K562 (cell line): Measurements from ENCODE around the gene ATF4. TPM values are rescaled to one million over a fixed set of nuclear protein-coding genes. Genes with fewer than 3 reads are reported as not detected.
A peak's percentile ranks its signal among the peaks of the same experiment; 100 is the strongest.

Source experiments
- ADNP ChIP-seq: fragments of 200-800 bp; sonication (Bioruptor generic); IDR thresholded peaks from 2 replicates; pipeline ENCODE4 v1.6.1; 2016; ENCODE audit warnings: missing genetic modification characterization, missing compliant biosample characterization
- CAMTA2 ChIP-seq: fragments of 250-450 bp; sonication (Bioruptor Pico); conservative IDR thresholded peaks from 2 replicates; pipeline ENCODE4 v1.5.1; 2022
- CCNT2 ChIP-seq: IDR thresholded peaks from 2 replicates; pipeline ENCODE4 v1.6.1; 2011; ENCODE audit warnings: borderline replicate concordance, low read depth, mild to moderate bottlenecking, moderate library complexity, mixed read lengths, low read length; ENCODE audit not compliant: insufficient read length; ENCODE audit errors: extremely low read depth
- CREM ChIP-seq: IDR thresholded peaks from 2 replicates; pipeline ENCODE4 v1.6.1; 2014; ENCODE audit warnings: antibody characterized with exemption, low read depth
- ELF2 ChIP-seq: fragments of 250-450 bp; sonication (Bioruptor Pico); IDR thresholded peaks from 2 replicates; pipeline ENCODE4 v1.5.0; 2021; ENCODE audit warnings: mild to moderate bottlenecking
- FIP1L1 ChIP-seq: fragments of 200-400 bp; formaldehyde crosslinking; IDR thresholded peaks from 2 replicates; pipeline ENCODE4 v1.6.1; 2018; ENCODE audit warnings: mild to moderate bottlenecking, low read depth, low read length; ENCODE audit not compliant: poor library complexity, severe bottlenecking
- FOXK1 ChIP-seq: sonication (generic); formaldehyde crosslinking; IDR thresholded peaks from 2 replicates; pipeline ENCODE4 v1.8.0; 2022; ENCODE audit warnings: missing genetic modification reagents, mild to moderate bottlenecking, borderline replicate concordance
- HNRNPK ChIP-seq: fragments of 200-400 bp; formaldehyde crosslinking; IDR thresholded peaks from one replicate; pipeline ENCODE4 v1.6.1; 2018; ENCODE audit warnings: mild to moderate bottlenecking, low read depth, low read length; ENCODE audit not compliant: poor library complexity, severe bottlenecking
- NBN ChIP-seq: fragments of 450-650 bp; IDR thresholded peaks from 2 replicates; pipeline ENCODE4 v1.6.1; 2016; ENCODE audit warnings: low read depth, mild to moderate bottlenecking
- NFXL1 ChIP-seq: fragments of 450-650 bp; formaldehyde crosslinking; IDR thresholded peaks from 2 replicates; pipeline ENCODE4 v1.4.0; 2021; ENCODE audit warnings: mild to moderate bottlenecking
- POLR2B ChIP-seq: fragments of 450-650 bp; IDR thresholded peaks from 2 replicates; pipeline ENCODE4 v1.6.1; 2018; ENCODE audit warnings: low read depth; ENCODE audit not compliant: partially characterized antibody
- PPARD ChIP-seq: fragments of 250-450 bp; sonication (Bioruptor Pico); IDR thresholded peaks from 2 replicates; pipeline ENCODE4 v1.8.0; 2022; ENCODE audit warnings: inconsistent platforms, mild to moderate bottlenecking, moderate library complexity
- RHOXF2B ChIP-seq: fragments of 250-450 bp; sonication (Bioruptor Pico); conservative IDR thresholded peaks from 2 replicates; pipeline ENCODE4 v1.5.1; 2021
- SETDB1 ChIP-seq: IDR thresholded peaks from one replicate; pipeline ENCODE4 v1.6.1; 2012; ENCODE audit warnings: low read length, control low read depth, inconsistent platforms
- SRSF3 ChIP-seq: fragments of 200-400 bp; formaldehyde crosslinking; IDR thresholded peaks from 2 replicates; pipeline ENCODE4 v1.6.1; 2016; ENCODE audit warnings: mild to moderate bottlenecking, low read length, moderate library complexity; ENCODE audit not compliant: insufficient read depth
- TARDBP ChIP-seq: fragments of 450-650 bp; IDR thresholded peaks from 2 replicates; pipeline ENCODE4 v1.6.1; 2016
- ZNF174 ChIP-seq: fragments of 250-450 bp; sonication (Bioruptor Pico); IDR thresholded peaks from 2 replicates; pipeline ENCODE4 v1.4.0; 2020; ENCODE audit warnings: mild to moderate bottlenecking
- ZNF57 ChIP-seq: fragments of 450-650 bp; formaldehyde crosslinking; IDR thresholded peaks from 2 replicates; pipeline ENCODE4 v1.4.0; 2020; ENCODE audit warnings: mild to moderate bottlenecking, moderate library complexity
- ZSCAN29 ChIP-seq: fragments of 450-650 bp; IDR thresholded peaks from 2 replicates; pipeline ENCODE4 v1.6.1; 2017
- polyA plus RNA-seq, 8 experiments: library from polyadenylated mRNA; depleted of rRNA in 4 of 8; stranded (reverse) in 5 of 8; unstranded in 3 of 8; fragments of >200 nt; fragmentation: Nextera tagmentation in 2 of 8; fragmentation: Illumina TruSeq in 1 of 8; extraction: Ambion mirVana in 2 of 8; extraction: Trizol in 1 of 8; gene quantifications; 2 replicates each; pipeline versions ENCODE4 v1.2.1 to v1.2.3, GENCODE V29; 2011 to 2014; ENCODE audit warnings: inconsistent platforms in 1 of 8, missing spikeins in 1 of 8
- total RNA-seq, 7 experiments: library from RNA; depleted of rRNA in 6 of 7; stranded (reverse); fragments of >200 nt in 6 of 7; fragmentation: Illumina TruSeq in 2 of 7; extraction: Trizol in 2 of 7; gene quantifications; 2 replicates each; pipeline versions ENCODE4 v1.2.1 to v1.2.3, GENCODE V29; 2011 to 2021; ENCODE audit warnings: low replicate concordance in 1 of 7
- TF ChIP-seq, protein P1 (sequence below): sonication (generic); formaldehyde crosslinking; IDR thresholded peaks from 2 replicates; pipeline ENCODE4 v1.9.0; 2022; ENCODE audit warnings: mild to moderate bottlenecking, missing genetic modification reagents
- TF ChIP-seq, protein P2 (sequence below), 2 experiments: fragments of 450-650 bp; conservative IDR thresholded peaks; 2 replicates each; pipeline ENCODE4 v1.6.1; 2017; ENCODE audit warnings: mild to moderate bottlenecking in 2 of 2, moderate library complexity in 2 of 2
- TF ChIP-seq, protein P3 (sequence below): fragments of 250-450 bp; sonication (Bioruptor Pico); IDR thresholded peaks from 2 replicates; pipeline ENCODE4 v1.8.0; 2021; ENCODE audit warnings: moderate library complexity, mild to moderate bottlenecking, inconsistent platforms
- TF ChIP-seq, protein P4 (sequence below): fragments of 450-650 bp; formaldehyde crosslinking; IDR thresholded peaks from 2 replicates; pipeline ENCODE4 v1.4.0; 2022; ENCODE audit warnings: missing genetic modification characterization
- TF ChIP-seq, protein P5 (sequence below), 2 experiments: IDR thresholded peaks; 2 replicates each; pipeline ENCODE4 v1.6.1; 2012; ENCODE audit warnings: improper control_type of control experiment in 2 of 2, low read depth in 2 of 2, low read length in 2 of 2, borderline replicate concordance in 1 of 2

The ATF4 gene
- total and polyA plus RNA-seq, 9 of the 15 experiments (the other 6 are each of a cell fraction or from before 2014, with no cell fraction given), result 93.1 to 723 (median 355) TPM

DNA sequence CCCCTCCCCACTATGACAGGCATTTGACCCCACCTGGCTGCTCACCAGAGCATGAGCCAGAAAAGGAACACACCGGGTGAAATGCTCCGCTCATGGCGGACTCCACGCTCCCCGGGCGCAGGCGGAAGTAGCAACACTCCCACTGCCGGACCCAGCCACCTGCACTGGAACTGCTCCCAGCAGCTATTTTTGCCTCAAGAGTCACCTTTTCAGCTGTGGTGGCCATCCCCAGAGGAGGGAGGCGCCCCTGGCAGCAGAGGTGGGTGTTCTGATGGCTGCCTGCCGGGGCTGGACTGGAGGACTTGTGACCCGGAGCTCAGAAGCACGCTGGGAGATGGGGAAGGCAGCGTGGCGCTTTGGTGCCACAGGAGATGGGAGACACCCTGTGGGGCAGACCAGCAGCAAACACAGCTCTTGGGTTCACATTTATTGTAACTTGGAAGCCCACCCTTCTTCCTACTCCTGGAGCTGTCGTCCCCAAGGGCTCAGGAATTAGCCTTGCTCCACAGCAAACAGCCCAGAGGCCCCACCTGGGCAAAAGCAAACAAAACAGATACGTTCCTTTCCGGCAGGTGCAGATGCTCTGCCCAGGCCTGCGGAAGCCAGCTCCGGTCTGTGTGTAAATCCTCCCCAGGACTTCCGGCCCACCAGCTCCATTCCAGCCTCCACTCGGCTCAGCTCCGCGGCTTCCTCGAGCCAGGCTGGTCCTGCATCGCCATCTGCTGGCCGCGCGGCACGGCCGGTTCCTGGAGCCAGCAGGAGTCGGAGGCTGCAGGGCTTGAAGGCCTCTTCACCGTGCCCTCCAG, 8.5 kb downstream of the ATF4 start (continued):
- TF ChIP-seq NBN (no peak), SRSF3 (no peak), RHOXF2B (no peak), CAMTA2 (no peak), FOXK1 (CRISPR knock-in tag) (no peak), TARDBP (no peak), PPARD (CRISPR knock-in tag) (no peak), ZNF174 (CRISPR knock-in tag) (no peak), NFXL1 (CRISPR knock-in tag) (no peak), ELF2 (no peak), HNRNPK (no peak), FIP1L1 (peak; percentile 95), ZSCAN29 (peak; percentile 73; the same call in 1 of the 2 replicates), ADNP (no peak), POLR2B (no peak), SETDB1 (no peak), CCNT2 (no peak), ZNF57 (CRISPR knock-in tag) (no peak), CREM (peak; percentile 75)
- TF ChIP-seq, protein P1, sequence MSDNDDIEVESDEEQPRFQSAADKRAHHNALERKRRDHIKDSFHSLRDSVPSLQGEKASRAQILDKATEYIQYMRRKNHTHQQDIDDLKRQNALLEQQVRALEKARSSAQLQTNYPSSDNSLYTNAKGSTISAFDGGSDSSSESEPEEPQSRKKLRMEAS (CRISPR knock-in tag), result 0 out of 2 replicates have a peak, but pooled peaks have one; percentile 30
- TF ChIP-seq, protein P2, sequence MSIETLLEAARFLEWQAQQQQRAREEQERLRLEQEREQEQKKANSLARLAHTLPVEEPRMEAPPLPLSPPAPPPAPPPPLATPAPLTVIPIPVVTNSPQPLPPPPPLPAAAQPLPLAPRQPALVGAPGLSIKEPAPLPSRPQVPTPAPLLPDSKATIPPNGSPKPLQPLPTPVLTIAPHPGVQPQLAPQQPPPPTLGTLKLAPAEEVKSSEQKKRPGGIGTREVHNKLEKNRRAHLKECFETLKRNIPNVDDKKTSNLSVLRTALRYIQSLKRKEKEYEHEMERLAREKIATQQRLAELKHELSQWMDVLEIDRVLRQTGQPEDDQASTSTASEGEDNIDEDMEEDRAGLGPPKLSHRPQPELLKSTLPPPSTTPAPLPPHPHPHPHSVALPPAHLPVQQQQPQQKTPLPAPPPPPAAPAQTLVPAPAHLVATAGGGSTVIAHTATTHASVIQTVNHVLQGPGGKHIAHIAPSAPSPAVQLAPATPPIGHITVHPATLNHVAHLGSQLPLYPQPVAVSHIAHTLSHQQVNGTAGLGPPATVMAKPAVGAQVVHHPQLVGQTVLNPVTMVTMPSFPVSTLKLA (conservative IDR thresholded peaks at IDR 0.05), result peak in 1 of 2 experiments; percentile 45; a peak in 1 of 4 replicates
- TF ChIP-seq, protein P3, sequence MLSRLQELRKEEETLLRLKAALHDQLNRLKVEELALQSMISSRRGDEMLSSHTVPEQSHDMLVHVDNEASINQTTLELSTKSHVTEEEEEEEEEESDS (CRISPR knock-in tag), result no peak
- TF ChIP-seq, protein P4, sequence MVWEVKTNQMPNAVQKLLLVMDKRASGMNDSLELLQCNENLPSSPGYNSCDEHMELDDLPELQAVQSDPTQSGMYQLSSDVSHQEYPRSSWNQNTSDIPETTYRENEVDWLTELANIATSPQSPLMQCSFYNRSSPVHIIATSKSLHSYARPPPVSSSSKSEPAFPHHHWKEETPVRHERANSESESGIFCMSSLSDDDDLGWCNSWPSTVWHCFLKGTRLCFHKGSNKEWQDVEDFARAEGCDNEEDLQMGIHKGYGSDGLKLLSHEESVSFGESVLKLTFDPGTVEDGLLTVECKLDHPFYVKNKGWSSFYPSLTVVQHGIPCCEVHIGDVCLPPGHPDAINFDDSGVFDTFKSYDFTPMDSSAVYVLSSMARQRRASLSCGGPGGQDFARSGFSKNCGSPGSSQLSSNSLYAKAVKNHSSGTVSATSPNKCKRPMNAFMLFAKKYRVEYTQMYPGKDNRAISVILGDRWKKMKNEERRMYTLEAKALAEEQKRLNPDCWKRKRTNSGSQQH, result no peak
- TF ChIP-seq, protein P5, sequence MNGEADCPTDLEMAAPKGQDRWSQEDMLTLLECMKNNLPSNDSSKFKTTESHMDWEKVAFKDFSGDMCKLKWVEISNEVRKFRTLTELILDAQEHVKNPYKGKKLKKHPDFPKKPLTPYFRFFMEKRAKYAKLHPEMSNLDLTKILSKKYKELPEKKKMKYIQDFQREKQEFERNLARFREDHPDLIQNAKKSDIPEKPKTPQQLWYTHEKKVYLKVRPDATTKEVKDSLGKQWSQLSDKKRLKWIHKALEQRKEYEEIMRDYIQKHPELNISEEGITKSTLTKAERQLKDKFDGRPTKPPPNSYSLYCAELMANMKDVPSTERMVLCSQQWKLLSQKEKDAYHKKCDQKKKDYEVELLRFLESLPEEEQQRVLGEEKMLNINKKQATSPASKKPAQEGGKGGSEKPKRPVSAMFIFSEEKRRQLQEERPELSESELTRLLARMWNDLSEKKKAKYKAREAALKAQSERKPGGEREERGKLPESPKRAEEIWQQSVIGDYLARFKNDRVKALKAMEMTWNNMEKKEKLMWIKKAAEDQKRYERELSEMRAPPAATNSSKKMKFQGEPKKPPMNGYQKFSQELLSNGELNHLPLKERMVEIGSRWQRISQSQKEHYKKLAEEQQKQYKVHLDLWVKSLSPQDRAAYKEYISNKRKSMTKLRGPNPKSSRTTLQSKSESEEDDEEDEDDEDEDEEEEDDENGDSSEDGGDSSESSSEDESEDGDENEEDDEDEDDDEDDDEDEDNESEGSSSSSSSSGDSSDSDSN (IDR thresholded peaks at IDR 0.05; ENCODE audit: borderline replicate concordance in 1 of 2, low read depth in 2 of 2, low read length in 2 of 2), result no peak; a peak in 1 of 4 replicates
